GM19438 (cell line): ENCODE measurements around the gene FCGR3B.
A peak's percentile ranks its signal among the peaks of the same experiment; 100 is the strongest.
"Not testable (repeated sequence)": the region's sequence is repeated elsewhere in the genome, so short reads cannot be mapped to it uniquely, and the experiment has no call there.

ENCODE experiments used
- ATAC-seq: cut with Tn5 transposase; IDR thresholded peaks from one replicate; pipeline ENCODE4 v1.9.1; 2021; ENCODE audit warnings: low read depth; ENCODE audit not compliant: unreplicated experiment

Gene FCGR3B

GRCh38 chr1:161606541-161607336, 24.2 kb downstream of the FCGR3B start:
- not testable (repeated sequence) for ATAC-seq

GRCh38 chr1:161605762-161606540, 25.0 kb downstream of the FCGR3B start:
- ATAC-seq, result not testable (repeated sequence)

DNA sequence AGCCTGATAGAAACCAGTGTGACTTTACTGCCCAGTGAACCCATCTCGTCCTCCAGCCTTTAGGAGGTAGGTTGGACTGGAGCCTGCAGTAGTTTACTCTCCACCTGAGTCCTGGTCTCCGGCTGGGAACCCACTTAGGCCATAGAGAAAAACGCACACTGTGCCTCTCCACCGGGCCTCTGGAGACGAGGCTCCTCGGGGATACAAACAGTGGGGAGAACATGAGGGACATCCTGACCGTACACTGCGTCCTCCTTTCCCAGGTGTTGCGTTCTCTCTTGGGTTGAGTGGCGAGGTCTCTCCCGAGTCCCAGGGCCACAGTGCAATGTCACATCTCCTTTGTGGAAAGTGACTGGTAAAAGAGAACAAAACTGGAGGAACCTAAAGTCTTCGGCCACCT, 26.0 kb downstream of the FCGR3B start:
- ATAC-seq, result not testable (repeated sequence)

DNA sequence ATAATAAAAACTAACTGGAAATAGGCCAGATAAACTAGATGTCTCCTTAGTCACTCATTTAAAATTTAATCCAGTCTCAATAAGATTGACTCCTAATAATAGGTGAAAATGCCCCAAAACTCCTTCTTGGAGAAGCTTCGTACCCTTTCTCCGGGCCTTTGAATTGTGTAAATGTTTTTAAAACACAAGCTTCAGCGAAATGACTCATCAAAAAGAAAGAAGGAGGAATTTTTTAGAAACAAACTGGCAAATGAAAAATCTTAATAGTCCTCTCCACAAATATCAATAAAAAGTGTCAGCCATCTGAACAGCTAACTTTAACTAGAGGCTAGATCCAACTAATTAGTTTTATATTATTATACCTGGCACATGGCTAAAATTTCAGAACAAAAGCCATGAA, 33.9 kb downstream of the FCGR3B start:
- not testable (repeated sequence) for ATAC-seq

DNA sequence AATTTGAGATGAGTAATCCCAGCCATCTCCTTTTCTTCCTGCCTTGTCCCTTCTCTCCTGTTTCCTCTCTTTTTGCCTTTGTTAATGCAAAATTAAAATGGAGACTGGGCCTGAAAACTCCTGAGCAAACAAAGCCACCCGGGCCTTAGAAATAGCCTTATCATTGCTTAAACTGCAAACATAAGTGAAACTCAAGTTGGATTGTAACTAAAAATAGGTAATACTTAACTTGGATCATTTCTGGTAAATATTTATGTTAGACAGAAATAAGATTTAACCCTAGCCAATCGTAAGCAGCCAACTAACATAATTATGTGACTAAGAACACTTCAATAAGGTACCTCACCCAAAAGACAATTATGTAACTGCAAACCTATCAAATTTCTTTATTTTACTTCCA, 35.4 kb downstream of the FCGR3B start:
- not testable (repeated sequence) for ATAC-seq

GRCh38 chr1:161595173-161595572, 35.8 kb downstream of the FCGR3B start:
- not testable (repeated sequence) for ATAC-seq

GRCh38 chr1:161594269-161594984, 36.5 kb downstream of the FCGR3B start:
- not testable (repeated sequence) for ATAC-seq

GRCh38 chr1:161593092-161593755, 37.8 kb downstream of the FCGR3B start:
- not testable (repeated sequence) for ATAC-seq

- not testable (repeated sequence) for ATAC-seq
Measured at GRCh38 chr1:161592586-161592985, 38.4 kb downstream of the FCGR3B start.

DNA sequence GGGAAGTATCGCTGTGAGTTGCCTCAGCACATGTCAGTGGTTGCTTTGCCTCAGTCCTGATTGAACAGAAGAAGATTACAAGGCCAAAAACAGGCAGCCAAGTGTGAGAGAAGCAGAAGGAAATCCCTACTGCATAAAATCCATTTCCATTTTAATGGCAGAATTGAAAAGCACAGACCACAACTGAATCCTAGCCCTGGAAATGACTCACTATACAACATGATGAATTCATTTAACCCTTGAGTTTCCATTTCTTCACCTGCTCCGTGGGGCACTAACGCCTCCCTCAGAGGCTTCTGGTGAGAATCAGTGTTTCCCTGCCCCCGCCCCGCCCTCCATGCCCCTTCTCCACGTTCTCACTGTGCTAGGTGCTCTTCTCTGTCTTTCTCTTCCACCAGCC, 41.1 kb downstream of the FCGR3B start:
- not testable (repeated sequence) for ATAC-seq

DNA sequence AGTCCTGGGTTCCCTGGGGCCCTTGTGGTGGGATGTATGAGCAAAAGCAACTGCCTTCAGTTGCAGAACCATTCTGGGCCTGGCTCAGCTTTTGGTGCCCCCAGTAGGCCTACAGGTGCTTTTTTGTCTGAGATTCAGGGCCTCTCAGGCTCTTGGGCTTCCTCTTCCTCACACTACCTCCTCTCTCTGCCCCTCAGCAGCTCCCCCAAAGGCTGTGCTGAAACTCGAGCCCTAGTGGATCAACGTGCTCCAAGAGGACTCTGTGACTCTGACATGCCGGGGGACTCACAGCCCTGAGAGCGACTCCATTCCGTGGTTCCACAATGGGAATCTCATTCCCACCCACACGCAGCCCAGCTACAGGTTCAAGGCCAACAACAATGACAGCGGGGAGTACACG, 41.6 kb downstream of the FCGR3B start:
- ATAC-seq, result not testable (repeated sequence)

DNA sequence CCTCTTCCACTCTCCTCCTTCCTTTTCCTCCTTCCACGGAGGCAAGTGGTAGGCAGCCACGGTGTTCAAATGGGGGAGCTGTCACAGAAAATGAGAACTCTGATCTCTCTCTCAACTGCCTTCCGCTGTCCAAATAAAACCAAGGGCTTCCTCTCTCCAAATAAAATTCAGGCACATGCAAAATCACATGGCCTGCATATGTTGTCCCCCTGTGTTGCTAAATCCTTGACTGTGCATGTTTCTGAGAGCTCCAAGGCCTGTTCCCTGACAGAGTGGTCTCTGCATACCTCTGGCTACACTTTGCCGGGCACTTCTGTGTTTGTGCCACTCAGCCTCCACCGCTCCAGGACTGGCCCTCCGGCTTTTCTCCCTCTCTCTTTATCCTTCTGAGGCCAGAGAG, 42.4 kb downstream of the FCGR3B start:
- not testable (repeated sequence) for ATAC-seq

DNA sequence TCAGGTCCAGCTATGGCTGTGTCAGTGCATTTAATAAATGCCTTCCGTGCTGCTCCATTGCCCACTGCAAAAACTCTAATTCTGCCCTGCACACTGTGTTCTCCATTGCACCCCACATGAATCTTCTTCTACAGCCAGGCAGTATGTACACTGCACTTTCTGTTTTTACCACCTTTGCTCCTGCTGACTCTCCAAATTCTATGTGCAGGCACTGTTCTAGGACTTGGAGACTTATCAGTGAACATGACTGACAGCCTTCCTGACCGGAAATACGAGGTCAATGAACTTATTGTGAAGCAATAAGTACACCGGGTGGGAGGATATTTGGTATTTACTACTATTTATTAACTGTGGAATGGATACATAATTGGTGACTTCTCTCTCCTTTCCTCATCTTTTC, 48.1 kb downstream of the FCGR3B start:
- not testable (repeated sequence) for ATAC-seq

DNA sequence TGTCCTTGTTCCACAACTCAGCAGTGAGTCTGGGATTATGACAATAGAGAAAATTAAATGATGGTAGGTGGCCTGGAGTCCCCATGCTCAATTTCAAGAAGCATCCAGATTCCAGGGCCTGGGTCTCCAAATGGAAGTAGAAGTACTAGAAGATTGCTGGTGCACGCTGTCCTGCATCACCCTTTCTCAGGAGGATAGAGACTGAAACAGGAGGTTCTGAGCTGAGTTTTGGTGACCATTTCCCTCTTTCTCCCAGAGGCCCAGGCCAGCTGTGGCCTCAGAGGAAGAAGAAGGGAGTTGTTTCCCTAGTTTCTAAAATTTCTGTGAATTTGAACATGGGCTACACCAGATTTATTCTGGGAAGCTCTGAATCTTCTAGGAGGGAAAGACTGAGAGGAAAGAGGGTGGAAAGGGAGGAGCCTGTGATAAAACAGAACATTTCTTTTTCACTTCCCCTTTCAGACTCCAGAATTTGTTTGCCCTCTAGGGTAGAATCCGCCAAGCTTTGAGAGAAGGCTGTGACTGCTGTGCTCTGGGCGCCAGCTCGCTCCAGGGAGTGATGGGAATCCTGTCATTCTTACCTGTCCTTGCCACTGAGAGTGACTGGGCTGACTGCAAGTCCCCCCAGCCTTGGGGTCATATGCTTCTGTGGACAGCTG, 50.0 kb downstream of the FCGR3B start:
- ATAC-seq, result peak; percentile 61

DNA sequence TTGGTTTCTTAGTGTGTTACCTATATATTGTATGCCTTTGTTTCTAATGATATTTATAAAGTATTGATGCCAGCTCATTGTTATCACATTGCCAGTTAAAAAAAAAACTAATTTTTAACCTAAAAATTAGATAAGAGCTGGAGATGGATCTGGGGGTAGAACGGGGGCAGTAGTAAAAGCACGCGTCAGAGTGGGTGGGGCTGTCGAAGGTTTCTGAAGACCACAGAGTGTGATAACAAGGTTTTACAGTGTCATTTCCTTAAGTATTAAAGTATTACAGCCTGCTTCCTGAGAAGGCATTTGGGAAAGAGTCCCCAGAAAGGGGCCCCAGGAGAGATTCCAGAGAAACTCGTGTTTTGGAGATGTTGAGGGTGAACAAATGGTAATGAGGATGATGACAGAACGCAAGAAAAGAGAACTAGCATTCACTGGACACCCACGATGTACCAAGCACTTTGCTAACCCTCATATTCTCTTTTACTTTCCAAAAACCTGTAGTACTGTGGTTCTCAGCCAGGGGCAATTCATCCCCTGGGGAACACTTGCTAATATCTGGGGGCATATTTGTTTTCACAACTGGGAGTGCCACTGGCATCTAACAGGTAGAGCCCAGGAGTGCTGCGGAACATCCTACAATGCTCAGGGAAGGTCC, 51.0 kb downstream of the FCGR3B start:
- ATAC-seq, result not testable (repeated sequence)

DNA sequence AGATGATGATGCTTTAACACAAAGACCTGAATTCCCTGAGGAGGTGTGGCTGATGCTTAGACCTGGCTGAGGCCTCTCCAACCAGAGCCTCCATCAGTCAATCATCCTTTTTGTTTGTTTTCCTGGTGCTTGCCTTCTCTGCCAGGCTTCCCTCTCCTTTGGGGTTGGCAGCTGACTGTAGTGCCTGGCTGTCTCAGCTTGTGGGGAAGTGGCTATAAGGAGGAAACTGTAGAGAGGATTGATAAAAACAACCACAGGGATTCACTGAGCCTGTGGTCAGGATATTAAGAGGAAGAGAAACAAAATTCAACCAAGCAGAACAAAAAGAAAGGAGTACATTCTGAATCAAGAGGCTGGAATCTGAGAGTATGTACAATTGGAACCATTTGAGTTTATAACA, 54.3 kb downstream of the FCGR3B start:
- ATAC-seq, result not testable (repeated sequence)
